GM19328 (cell line): ENCODE data around the gene OR6C3.
"Not testable (repeated sequence)": the region's sequence is repeated elsewhere in the genome, so short reads cannot be mapped to it uniquely, and the experiment has no call there.

ENCODE experiments used
- ATAC-seq: cut with Tn5 transposase; IDR thresholded peaks from one replicate; pipeline ENCODE4 v1.9.1; 2021; ENCODE audit warnings: mild to moderate bottlenecking, moderate library complexity; ENCODE audit not compliant: unreplicated experiment

The OR6C3 gene

GRCh38 chr12:55330446-55330845 lies at the start of gene OR6C3:
OR6C3 (plus strand) TSS chr12:55330746; CDS start chr12:55331701, 955 bp downstream.
- ATAC-seq: no peak

GRCh38 chr12:55280991-55281390 lies 49.6 kb upstream of the OR6C3 start:
- ATAC-seq: no peak

DNA sequence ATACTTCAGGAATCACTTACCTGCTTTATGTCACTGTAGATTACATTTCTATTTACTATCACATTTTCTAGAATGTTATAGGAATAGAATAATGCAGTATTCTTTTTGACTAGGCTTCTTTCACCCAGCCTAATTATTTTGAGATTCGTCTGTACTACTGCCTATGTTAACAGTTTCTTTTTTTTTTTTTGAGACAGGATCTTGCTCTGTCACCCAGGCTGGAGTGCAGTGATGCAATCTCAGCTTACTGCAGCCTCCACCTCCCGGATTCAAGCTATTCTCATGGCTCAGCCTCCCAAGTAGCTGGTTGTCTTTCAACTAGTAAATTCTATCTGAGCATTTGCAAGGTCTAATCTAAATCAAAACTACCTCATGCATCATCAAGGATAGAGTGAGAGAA lies 40.5 kb upstream of the OR6C3 start:
- no peak for ATAC-seq

DNA sequence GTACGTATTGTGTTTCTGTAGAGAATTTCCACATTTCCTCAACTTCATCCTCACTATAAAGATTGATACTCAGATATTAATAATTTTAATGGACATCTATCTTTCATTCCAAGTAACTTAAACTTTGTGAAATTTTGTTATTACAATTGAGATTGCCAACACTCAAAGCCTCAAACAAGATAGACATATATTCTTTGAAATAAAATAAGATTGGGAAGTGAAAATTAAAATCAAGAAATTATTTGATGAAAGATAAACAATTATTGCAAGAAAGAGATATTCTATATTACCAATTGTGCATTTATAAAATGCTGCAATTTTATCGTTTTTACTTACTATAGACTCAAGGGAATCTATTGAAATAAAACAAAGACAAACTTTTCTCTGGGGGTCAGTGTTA lies 34.1 kb upstream of the OR6C3 start, which contains the start of gene OR6C6:
Gene OR6C6 (minus strand): TSS at position 101 of the 400 bp plus-strand sequence. CDS start 1,337 bp downstream, outside the sequence.
- ATAC-seq: no peak

- no peak for ATAC-seq
These were observed 16.5 kb upstream of the OR6C3 start, which contains the start of gene OR6C1 for GRCh38 chr12:55314043-55314442. OR6C1 (plus strand) TSS chr12:55314343; CDS start chr12:55320600, 6,257 bp downstream.

DNA sequence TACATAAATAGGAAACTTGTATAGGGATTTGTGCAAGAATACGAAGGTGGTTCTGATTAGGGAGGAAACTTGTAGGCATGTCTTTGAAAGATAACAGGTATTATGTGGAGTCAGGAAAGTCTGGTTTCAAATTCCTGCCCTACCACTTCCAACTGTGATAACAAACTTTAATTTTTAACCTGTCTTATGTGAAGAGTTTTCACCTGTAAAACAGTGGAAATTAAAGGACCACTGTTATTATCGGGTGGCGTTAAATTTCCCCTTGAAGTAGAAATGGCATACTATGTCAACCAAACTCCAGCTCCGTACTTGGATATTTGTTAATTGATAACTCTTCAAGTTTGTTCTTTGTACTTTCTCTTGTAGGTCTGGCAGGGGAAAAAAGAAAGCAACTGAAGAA lies 10.3 kb upstream of the OR6C3 start:
- ATAC-seq: no peak

- not testable (repeated sequence) for ATAC-seq
These were observed 4.7 kb upstream of the OR6C3 start for GRCh38 chr12:55325801-55326200.

DNA sequence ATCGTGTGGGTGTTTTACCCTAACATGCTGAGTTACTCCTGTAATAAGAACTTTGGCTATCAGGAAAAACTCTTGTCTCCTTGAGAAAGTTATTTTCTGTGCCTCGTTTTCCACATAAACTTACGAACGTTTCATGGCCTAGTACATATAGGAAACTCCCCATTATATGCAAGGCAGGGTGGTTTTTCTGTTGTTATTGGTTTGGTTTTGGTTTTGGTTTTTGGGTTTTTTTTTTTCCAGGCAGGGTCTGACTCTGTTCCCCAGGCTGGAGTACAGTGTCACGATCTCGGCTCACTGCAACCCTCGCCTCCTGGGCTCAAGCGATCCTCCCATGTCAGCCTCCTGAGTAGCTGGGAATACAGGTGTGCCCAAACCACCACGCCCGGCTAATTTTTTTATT lies 5.5 kb downstream of the OR6C3 start:
- no peak for ATAC-seq

DNA sequence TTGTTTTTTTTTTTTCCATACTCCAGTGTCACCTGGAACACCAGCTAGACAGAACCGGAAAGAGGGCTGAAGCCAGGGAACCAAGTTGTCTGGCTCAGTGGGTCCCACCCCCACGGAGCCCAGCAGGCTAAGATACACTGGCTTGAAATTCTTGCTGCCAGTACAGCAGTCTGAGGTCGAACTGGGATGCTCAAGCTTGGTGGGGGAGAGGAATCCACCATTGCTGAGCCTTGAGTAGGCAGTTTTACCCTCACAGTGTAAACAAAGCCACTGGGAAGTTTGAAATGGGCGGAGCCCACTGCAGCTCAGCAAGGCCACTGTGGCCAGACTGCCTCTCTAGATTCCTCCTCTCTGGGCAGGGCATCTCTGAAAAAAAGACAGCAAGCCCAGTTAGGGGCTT lies 24.8 kb downstream of the OR6C3 start:
- ATAC-seq: not testable (repeated sequence)

DNA sequence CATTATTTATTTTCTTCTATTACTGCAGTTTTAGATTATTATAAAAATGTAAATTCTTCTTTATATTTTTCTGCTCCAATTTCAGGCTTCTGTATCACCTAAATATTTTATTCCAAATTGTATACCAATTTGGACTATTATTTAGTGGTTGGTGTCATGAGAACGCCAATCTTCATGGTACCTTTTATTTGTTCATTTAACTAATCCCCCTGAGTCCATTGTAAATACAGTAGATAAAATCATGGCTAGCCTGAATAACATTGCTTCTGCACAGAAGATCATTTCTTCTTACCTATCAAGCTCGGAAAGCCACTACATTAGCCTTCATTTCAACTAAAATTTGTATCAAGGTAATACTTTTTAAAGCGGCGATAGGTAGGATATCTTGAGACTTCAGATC lies 32.1 kb downstream of the OR6C3 start, which contains the start of gene OR6C75:
Gene OR6C75 (plus strand): TSS at position 301 of the 400 bp plus-strand sequence. CDS start 2,136 bp downstream, outside the sequence.
- ATAC-seq: no peak

- ATAC-seq: no peak
These were observed 34.5 kb downstream of the OR6C3 start for GRCh38 chr12:55365086-55365485.

- no peak for ATAC-seq
These were observed 42.0 kb downstream of the OR6C3 start for GRCh38 chr12:55372521-55372920.
